Heart left ventricle (tissue), 13 donors: ENCODE data around the gene AFTPH.

Experiments
- CTCF ChIP-seq, 12 donors: fragments of 200-600 bp; sonication (generic) in 4 of 12; IDR thresholded peaks; one replicate each; pipeline versions ENCODE4 v1.5.0 to v1.8.0; 2018 to 2022; ENCODE audit warnings: antibody characterized with exemption in 12 of 12, mild to moderate bottlenecking in 5 of 12
- POLR2A ChIP-seq, 2 donors: fragments of 450-650 bp; IDR thresholded peaks; one replicate each; pipeline ENCODE4 v1.6.1; 2017; ENCODE audit warnings: antibody characterized with exemption in 2 of 2, mild to moderate bottlenecking in 2 of 2, moderate library complexity in 2 of 2
- donor health status: ischemic (EF 13 %, LVEDD 7.1; RV severe dilation, severe dysfunction).
- donor health status: DM: no; HTN: yes; CAD: no.
- donor health status: DM: no; HTN: no; CAD: no.
- donor health status: ischemic (EF 25% LVEDD 6.9; RV normal size, moderate dysfunction).
- donor health status: ischemic (EF 25% LVEDD 5.7; RV mildly dilated, moderate dysfunction).
- donor health status: ischemic (EF 35%, LVEDD 5.7; RV mildly dilated, moderate dysfunction).
- donor health status: nonischemic (EF 11% LVEDD 7.7; RV severe dilation, severe dysfunction).
- donor health status: DM: yes; HTN: yes; CAD: no.
- donor health status: PGD.
- donor health status: ischemic (EF 29% LVEDD 5.4; RV normal size, mild dysfunction).
- donor health status: nonischemic (EF 23%, LVEDD 6.1; RV moderate dilation, normal function).

GRCh38 chr2:64631771-64632170 is 107.6 kb downstream of the AFTPH start:
- TF ChIP-seq POLR2A (IDR thresholded peaks at IDR 0.05) (no peak), CTCF (IDR thresholded peaks at IDR 0.05) (no peak)
